Measurements from ENCODE around the gene LMO4.

LMO4 gene, protein sequence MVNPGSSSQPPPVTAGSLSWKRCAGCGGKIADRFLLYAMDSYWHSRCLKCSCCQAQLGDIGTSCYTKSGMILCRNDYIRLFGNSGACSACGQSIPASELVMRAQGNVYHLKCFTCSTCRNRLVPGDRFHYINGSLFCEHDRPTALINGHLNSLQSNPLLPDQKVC

DNA sequence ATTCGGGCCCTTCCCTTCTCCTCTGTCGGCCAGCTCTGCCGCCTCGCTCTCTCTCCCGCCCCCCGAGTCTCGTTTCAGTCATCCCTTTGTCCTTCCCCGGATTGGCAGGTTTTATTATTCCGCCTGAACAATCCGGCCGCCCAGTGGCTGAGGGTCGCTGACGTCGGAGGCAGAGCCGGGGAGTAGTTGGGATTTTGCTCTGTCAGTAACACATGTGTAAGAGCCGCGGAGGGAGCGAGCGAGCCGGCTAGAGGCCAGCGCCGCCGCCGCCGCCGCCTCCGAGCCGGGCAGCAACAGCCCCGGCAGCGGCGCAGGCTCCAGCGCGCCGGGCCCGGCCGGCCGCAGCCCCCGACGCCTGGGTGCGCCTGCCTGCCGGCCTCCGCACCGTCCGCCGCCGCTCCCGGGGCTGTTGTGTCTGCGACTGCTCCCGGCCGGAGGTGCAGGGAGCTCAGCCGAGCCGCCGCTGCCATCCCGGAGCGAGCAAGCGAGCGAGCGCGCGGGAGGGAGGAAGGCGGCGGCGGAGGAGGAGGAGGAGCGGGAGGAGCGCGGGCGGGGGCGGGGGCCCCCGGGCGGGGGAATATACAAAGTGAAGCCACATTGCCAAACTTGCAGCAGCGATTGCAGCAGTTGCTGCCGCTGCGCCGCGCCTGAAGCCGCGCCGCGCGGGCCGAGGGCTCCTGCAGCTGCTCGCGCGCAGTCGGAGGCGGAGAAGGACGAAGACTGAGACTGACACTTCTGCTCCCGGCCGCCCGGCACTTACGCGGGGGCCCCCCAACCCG is at the start of gene LMO4:
Gene LMO4 (plus strand): TSS at position 609 of the 779 bp plus-strand sequence. CDS start 3,136 bp downstream, outside the sequence.
- DNase-seq: peak; percentile 96

DNA sequence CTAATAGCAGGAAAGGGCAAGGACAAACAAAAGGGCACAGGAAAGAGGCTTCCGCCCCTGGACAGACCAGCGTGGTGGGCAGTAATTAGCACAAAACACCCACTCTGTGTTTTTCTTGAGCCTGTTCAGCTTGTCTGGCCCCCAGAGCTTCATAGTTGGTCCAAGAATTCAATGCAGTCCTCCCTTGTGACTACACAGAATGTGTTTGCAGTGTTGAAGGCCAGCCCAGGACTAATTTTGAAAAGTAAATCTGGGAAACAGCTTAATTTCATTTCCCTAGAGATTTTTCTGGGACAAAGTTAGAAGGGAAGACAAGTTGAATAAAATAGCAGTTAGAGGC is 49.2 kb upstream of the LMO4 start:
- DNase-seq: no peak

DNA sequence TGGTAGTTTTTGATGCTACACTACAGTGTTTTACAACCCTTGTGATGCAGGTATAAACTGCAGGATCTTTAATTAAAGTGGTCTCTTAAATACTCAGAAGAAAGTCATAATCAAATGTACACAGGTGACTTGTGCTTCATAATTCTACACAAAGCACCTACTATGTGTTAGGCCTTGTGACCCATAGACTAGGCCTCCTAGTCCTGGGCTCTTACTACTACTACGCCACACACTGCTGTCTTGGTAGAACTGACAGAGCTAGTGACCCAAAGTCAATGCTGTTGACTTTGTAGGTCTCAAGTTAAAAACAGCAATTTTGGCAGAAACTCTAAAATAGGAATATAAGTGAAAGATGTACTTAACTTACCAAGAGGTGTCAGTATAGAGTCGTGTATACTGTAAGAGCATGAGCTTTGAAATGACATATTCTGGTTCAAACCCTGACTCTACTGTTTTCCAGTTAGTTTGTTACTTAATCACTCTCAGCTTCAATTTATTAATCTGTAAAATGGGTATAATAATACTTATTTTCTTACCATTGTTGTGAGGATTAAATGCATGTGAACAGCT is 48.6 kb upstream of the LMO4 start:
- peak; percentile 3 for DNase-seq

DNA sequence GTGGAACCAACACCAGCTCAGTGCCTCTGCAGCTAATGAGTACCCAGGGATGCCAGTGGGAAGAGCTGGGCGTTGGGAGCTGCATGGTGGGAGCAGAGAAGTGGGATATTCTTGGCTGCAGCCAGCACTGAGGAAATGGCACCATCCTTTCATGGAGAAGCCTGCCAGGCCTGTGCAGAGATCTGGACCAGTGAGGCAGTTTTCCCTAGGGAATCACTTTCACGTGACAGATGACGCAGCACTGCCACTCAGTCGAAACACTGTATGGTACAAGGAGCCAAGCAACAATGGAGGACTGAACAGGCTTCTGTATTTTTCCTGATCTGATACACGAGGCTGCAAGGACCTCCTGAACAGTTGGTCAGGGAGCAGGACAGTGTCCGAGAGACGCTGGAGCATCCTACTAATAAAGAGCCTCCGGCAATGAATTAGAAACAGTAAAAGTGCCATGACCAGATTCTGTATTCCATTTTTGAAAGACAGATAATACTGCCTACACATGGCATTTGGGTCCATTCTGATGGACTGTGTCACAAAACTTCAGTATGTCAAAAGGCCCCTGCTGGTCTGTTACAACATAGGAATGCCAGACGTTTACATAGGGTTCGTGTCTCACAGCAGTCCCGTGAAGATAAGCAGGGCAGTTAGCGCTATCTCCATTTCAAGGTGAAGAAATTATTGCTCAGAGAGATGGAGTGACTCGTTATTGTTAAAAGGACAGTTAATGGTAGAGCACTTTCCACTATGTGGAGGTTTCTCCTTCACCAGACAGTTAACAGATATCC is 44.0 kb upstream of the LMO4 start:
- no peak for DNase-seq

DNA sequence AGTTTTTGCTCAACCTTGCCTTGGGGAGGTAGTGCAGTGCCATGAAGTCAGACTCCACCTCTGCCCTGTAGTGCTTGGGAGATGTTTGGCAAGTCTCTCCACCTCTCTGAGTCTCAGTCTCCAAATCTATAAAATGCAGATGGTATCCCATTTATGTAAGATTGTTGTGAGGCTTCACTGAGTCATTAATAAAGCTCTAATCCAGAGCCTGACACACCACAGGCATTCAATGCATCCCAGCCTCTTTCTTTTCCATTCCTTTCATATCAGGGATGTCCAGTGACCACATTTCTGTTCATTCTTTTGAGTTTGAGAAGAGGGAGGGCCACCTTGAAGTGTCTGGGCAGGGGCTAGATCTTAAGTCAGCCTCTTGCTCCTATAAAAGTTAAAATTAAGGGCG is 37.6 kb upstream of the LMO4 start:
- no peak for DNase-seq

DNA sequence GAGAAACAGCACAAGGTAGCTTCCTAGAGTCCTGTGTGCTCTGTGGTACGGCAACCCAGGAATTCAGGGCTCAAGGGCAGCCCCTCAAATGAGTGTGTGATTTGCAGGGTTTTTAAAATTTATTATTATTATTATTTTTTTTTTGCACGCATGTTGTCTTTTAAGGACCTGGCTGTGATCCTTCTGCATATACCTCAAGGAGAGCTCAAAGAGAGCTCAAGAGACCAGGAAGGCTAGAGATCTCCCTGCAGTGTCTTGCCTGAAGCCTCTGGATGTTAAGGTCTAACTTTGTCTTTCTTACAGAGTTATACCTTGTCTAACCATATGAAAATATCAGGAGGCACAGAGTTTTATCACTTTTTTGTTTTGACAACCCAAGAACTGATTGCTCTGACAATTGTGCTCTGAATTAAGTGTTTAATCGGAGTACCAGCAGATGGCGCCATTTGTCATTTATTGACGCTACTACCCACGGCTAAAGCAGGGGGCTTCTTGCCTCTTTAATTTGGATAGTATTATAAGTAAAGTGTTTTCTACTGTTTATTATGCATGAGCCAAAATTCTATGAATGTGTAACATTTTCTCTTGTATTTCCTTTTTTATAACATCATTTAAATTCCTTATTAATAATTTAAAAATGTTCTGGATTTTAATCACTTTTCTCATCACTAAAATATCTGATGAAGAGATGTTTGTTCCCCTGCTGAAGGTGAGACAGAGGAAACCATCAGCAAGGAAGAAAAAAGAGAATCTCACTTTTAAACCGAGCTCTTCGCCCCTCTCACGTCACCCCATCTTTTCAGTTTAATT is 35.8 kb upstream of the LMO4 start:
- peak; percentile 49 for DNase-seq

DNA sequence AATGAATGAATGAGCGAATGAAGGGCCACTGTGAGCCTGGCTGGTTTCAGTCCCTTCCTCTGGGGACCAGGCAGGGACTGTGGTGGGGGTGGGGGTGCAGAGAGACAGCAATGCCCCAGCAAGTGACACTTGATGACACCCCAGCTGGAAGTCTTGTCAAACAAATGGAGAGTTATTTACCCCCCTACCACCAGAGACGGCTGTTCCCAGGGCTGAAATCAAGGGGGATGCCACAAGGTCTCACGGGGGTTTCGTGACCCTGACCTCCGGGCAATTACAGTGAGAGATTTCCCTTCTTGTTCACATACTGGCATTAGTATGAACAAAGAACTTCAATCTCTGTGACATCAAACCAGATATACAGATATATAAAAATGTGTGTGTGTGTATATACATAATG is 34.0 kb upstream of the LMO4 start:
- DNase-seq: no peak

DNA sequence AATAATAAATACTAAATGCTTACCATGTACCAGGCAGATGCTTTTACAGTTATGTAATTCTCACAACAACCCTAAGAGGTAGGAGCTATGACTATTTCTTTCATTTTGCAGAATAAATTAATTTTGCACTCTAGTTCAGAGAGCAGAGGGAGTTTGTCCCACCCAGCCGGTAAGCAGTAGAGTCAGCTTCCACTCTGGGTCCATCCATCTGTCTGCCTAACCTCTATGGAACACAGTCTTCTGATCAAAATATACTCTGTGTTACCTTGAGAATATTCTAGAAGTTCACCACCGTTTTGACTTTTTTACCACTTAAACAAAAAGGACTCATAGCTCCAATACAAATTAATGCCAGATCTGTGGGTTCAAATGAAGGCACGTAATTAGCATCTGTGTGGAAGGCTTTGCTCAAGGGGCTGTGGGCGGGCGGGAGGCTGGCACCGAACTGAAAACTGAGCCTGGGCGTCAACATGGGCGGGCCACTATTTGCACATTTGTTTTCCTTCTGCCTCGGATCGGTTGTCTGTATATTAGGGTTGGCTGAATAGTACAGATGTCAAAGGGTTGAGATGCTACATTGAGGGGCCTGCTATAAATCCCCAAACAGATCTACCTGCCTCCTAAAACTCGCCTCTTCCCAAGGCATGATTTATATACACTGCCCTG is 33.1 kb upstream of the LMO4 start:
- DNase-seq: no peak

DNA sequence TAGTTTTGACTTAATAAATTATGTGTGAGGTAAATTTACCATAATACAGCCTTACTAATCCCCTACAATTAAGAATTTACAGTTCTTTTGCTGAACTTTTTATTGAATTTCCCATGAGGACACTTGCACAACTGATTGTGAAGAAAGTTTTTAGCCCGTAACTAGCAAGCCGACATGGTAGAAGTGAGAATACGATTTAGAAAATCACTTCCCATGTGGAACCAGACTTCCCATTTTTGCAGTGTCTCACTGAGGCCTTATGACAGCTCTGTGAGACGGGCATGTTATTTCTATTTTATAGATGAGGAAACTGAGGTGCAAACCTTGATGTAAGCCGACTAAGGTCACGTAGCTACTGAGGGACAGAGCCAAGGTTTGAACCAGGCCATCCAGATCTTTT is 32.5 kb upstream of the LMO4 start:
- DNase-seq: no peak

DNA sequence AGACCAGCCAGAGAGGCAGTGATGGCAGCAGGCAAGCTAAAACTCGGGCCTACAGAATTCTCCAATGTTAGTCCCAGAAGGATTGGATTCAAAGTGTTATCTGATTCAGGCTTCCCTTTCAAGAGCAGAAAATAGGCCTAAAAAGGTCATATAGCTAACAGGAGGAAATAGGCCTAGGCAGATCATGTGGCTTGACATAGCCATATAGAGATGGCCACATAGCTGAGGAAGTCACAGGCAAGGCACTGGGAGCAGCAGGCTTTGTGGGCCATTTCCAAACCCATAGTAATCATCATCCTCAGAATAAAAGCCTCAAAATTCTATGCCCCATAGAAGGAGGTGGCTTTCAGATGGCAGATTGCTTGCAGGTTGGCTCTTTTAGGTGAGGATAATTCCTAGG is 29.0 kb upstream of the LMO4 start:
- DNase-seq: no peak

DNA sequence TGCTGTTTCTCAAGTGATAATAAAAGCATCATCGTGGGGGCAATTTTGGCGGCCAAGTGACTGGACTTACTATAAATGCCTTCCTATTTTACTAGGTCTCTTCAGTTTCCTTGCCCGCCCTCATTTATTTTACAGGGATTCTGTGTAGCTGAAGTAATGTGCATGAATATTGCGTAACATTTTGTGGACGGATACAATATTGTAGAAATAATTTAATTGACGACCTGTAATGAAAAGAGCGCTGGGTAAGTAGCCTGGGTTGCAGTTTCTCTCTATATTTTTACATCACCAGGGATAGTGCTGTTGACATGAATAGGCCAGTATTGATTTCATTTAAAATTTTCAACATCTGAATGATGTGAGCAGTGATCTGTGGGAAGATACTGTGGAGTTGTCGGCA is 28.1 kb upstream of the LMO4 start:
- DNase-seq: no peak

DNA sequence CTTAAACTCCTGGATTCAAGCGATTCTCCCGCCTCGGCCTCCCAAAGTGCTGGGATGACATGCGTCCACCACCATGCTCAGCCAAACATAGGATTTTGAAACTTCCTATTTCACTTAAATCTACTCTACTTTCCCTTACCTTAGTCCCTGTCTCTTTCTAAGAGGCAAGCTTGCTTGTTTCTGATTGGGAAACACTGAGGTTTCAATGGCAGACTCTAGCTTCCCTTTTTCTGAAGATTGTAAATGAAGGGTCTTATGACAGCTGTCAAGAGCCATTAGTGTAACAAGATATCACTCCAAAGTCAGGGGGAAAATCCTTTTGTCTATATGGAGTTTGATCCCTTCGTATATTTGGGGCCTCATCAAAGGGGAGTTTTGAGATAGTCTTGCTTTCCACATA is 23.5 kb upstream of the LMO4 start:
- no peak for DNase-seq

DNA sequence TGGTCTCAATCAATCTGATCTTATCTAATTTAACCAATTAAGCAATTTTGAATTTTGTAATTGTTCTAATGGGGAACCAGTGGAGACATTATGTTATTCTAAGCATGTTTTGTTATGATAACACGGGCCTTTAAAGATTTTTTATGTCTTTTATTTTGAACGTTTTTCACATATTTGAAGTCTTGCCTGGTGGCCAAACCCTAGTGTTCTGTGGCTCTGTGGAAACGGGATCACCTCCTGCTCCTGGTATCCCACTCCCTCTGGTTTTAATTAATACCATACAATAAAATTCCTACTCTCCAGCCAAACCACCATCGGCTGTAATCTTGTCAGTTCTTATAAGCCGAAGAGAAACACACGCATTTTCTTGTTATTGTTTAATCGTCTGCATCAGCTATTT is 22.9 kb upstream of the LMO4 start:
- no peak for DNase-seq

DNA sequence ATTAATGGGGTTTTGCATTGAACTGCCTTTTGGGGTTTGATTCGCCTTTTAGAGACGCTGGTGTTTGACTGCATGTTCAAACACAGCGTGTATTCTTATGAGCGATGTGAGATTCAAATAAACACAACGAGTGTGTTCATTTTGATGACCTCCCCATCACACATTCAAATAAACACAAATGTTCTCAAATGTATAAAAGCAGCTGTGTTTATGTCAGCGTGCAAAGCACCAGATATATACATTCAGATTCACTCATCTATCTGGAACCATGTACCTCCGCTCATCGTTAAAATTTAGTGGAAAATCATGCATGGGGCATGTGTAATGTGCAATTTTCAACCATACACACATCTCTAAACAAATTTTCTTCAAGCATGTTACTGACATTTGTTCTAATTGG is 21.4 kb upstream of the LMO4 start:
- DNase-seq: no peak

DNA sequence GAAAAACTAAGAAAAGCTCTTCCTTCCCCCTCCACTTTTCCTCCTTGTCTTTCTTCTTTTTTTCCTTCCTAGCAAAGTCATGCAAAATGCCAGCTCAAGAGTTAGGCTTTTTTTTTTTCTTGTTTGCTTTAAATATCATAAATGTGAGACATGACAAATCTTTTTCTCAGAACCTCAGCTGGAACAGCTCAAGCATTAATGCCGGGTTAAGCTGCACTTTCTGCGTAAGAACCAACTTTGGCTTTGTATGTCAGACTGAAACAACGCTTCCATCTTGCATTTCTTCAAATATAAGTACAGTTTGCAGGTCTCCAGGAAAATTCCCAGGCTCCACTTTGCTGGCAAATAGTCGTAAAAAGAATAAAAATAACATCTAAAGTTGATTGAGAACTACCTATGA is 20.7 kb upstream of the LMO4 start:
- no peak for DNase-seq

DNA sequence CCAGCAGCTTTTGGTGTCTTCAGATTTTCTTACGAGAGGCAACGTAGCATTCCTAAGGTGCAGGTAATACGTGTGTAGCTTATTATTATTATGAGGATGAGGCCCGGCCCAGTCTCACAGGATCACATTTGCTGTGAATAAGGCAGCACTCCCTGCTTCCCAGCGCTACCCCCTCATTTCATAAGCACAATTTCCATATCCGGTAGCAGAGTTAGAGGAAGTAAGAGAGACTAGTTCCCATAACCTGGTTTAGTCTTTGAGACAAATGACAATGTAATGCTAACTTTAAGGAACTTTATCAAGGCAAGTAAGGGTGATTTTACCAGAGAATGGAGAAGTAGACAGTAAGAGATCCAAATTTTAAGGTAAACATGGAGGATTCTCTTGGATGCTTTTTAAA is 14.6 kb upstream of the LMO4 start:
- DNase-seq: no peak

DNA sequence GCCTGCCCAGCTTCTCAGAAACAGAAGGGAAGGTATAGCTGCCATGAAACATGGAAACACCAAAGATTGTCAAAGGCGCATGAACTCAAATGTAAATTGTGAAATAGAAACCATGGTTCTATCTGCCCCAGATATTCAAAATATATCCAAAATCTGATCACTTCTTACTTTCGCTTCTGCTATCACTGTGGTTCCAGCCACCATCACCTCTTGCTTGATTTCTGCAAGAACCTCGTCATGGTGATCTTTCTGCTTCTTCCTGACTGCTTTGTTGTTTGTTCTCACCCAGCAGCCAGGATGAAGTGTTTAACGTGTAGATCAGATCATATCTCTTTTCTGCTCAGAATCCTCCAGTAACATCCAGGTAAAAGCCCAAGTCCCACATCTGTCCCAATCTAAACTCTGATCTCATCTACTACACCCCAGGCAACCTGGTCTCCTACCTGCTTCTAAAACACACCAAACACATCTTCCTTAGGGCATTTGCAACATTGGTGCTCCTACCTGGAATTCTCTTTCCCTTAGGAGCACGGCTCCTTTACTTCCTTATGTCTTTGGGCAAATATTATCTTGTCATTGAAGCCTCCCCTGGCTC is 10.5 kb upstream of the LMO4 start:
- DNase-seq: no peak

DNA sequence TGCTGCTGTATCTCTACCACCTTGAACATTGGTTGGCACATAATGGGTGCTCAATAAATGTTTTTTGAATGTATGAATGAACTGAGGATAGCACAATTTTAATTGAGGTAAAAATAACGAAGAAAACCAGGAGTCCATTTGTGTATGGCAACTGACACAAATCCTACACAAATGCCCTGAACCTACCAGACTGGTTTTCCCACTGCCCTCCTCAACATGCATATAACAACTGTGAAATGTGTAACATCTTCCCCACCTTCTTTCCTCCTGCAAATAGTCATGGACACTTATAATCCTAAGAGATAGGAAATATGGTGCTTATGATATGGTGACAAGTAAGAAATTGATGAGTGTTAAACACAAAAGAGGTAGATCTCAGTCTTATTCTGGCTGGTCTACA is 9.9 kb upstream of the LMO4 start:
- no peak for DNase-seq

DNA sequence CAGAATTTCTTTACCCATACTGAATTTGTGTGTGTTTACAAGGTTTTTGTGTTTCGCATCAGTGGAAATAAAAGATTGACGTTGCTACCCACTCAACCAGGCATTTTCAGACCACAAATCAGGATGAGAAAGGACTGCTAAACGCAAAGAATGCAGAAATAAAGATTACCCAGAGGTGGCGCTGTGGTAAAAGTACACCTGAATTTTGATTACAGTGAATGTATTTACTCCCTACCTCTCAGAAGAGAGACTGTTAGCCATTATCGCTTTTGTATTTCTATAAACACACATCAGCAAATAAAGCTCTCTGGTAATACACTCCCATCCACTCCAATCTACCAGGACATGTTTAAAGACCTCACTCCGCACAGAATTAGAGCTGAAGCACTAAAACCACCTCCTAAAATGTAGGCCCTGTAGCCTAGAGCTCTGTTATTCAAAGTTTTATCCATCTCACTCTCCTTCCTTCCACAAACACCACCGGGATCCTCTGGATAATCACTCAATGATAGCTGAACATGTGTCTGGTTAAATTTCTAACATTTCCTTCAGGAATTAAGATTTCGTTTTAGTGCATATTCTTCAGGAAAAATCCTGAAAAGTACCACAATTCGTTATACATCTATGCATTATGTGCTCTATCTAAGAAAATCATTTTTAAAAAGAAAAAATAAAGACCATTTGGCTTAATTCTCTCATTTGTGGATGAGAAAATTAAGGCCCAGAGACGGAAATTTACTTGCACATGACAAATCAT is 2.5 kb upstream of the LMO4 start:
- DNase-seq: peak; percentile 64

DNA sequence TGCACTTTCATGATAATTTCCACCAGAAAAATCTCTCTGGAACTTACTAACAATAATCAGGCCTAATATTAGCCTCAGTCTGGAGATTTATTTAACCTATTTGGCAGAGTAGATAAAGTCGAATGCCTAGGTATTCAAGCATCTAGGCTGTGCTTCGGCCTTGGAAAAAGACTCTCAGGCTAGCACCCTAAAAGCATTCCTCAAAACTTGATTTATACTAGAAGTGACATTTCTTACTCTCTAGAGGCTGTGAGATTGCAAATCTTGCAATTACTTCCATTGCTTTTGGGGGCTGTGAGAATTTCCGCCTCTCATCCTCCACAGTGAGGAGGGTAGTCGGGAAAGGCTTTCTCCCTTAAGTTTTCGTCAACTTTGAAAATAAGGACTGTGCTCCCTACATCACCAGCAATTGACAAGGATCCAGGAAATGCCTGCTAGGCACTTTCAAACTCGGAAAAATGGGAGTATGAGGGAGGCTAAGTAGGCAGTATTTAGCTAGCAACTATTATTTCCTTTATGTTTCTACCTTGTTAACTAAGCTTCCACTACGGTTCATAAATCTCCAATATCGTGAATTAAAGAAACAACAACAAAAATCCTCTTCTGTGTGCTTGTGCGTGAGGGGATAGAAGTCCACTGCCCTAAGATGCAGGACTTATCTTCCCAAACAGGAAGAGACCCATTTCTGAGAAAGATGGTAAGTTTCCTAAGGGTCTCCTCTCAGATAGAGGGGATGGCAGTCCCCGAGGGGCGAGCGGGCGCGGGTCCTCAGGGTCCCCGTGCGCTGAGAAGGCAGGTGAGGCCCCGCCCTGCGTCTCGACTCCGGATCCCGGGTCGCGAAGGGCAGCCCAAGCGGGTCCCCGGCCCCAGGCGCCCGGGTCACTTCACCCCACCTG is 1.1 kb upstream of the LMO4 start:
- DNase-seq: no peak
